Left lung (tissue), 10 donors: ENCODE results near the gene CCDC178. TPM values are rescaled to one million over a fixed set of nuclear protein-coding genes. Genes with fewer than 3 reads are reported as not detected.
"Not testable (repeated sequence)": the region's sequence is repeated elsewhere in the genome, so short reads cannot be mapped to it uniquely, and the experiment has no call there.

Source experiments
- ATAC-seq: fragments of 200-7000 bp; cut with Tn5 transposase; one replicate; pipeline ENCODE4 v1.9.1; 2020; ENCODE audit warnings: moderate library complexity
- DNase-seq, 4 donors: peaks; one replicate each; pipeline ENCODE4 v3.0.0-alpha.2; 2013 to 2020
- H3K27ac ChIP-seq, 2 donors: fragments of 200-600 bp; sonication (generic) in 1 of 2; one replicate each; pipeline versions ENCODE4 v1.5.0 to v1.8.0; 2020 to 2021
- H3K27me3 ChIP-seq, 2 donors: fragments of 200-600 bp; sonication (generic) in 1 of 2; one replicate each; pipeline versions ENCODE4 v1.5.0 to v1.8.0; 2020 to 2021
- H3K36me3 ChIP-seq, 2 donors: fragments of 200-600 bp; sonication (generic) in 1 of 2; one replicate each; pipeline versions ENCODE4 v1.5.0 to v1.8.0; 2020 to 2021
- H3K4me1 ChIP-seq, 2 donors: fragments of 200-600 bp; one replicate each; pipeline ENCODE4 v1.8.0; 2021
- H3K4me3 ChIP-seq, 2 donors: fragments of 200-600 bp; sonication (generic) in 1 of 2; one replicate each; pipeline versions ENCODE4 v1.5.0 to v1.8.0; 2020 to 2021; ENCODE audit warnings: mild to moderate bottlenecking in 1 of 2
- H3K9me3 ChIP-seq, 2 donors: fragments of 200-600 bp; sonication (generic) in 1 of 2; one replicate each; pipeline versions ENCODE4 v1.5.0 to v1.8.0; 2020 to 2021
- intact Hi-C, 2 donors: fragments of 100-400 bp; cut with DNase I; formaldehyde crosslinking; loops; one replicate each; pipeline versions ENCODE4 v1.11.2 to v1.14.2; 2022
- polyA plus RNA-seq, 6 donors: library from polyadenylated mRNA; unstranded; fragments of 120-200 nt; gene quantifications; one replicate each; pipeline ENCODE4 v1.2.1, GENCODE V29; 2013; ENCODE audit not compliant: insufficient read length in 6 of 6
- total RNA-seq, 2 donors: library from RNA; stranded (reverse); fragmentation: NEBNext Ultra II Directional; extraction: Animal tissue kit (Norgen Biotek cat#: 25700); gene quantifications; one replicate each; pipeline ENCODE4 v1.2.1, GENCODE V29; 2021
- TF ChIP-seq, protein P1 (sequence below), 2 donors: fragments of 200-600 bp; sonication (generic) in 1 of 2; IDR thresholded peaks; one replicate each; pipeline versions ENCODE4 v1.5.0 to v1.8.0; 2021; ENCODE audit warnings: antibody characterized with exemption in 2 of 2
- donor health status: DM: no; HTN: yes; CAD: no.
- donor health status: DM: no; HTN: no; CAD: no.

CCDC178 gene
- total and polyA plus RNA-seq, 8 donors, result 0.73 to 2.9 (median 2.2) TPM; not detected in 1

DNA sequence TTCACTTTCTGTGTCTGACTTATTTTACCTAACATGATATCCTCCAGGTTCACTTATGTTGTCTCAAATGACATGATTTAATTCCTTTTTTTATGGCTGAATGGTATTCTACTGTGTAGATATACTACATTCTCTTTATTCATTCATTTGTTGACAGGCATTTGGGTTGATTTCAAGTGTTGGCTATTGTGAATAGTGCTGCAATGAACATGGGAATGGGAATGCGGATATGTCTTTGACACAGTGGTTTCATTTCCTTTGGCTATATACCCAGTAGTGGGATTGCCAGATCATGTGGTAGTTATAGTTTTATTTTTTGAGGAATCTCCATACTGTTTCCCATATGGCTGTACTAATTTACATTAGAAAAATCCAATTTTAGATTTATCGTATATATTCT is 472.3 kb downstream of the CCDC178 start:
- no peaks in the 10 kb centered on the region for H3K9me3 ChIP-seq
- TF ChIP-seq, protein P1, sequence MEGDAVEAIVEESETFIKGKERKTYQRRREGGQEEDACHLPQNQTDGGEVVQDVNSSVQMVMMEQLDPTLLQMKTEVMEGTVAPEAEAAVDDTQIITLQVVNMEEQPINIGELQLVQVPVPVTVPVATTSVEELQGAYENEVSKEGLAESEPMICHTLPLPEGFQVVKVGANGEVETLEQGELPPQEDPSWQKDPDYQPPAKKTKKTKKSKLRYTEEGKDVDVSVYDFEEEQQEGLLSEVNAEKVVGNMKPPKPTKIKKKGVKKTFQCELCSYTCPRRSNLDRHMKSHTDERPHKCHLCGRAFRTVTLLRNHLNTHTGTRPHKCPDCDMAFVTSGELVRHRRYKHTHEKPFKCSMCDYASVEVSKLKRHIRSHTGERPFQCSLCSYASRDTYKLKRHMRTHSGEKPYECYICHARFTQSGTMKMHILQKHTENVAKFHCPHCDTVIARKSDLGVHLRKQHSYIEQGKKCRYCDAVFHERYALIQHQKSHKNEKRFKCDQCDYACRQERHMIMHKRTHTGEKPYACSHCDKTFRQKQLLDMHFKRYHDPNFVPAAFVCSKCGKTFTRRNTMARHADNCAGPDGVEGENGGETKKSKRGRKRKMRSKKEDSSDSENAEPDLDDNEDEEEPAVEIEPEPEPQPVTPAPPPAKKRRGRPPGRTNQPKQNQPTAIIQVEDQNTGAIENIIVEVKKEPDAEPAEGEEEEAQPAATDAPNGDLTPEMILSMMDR (IDR thresholded peaks at IDR 0.05), result no peak
- DNase-seq (no peak), ATAC-seq (no peak)
- no peak overlapping the region for H3K4me3 ChIP-seq
- no peaks in the 10 kb centered on the region for H3K27me3 ChIP-seq
- intact Hi-C loops, result no loop called here
- no peaks in the 10 kb centered on the region for H3K4me1 ChIP-seq
- no peak overlapping the region for H3K27ac ChIP-seq
- H3K36me3 ChIP-seq, result no peaks in the 10 kb centered on the region

DNA sequence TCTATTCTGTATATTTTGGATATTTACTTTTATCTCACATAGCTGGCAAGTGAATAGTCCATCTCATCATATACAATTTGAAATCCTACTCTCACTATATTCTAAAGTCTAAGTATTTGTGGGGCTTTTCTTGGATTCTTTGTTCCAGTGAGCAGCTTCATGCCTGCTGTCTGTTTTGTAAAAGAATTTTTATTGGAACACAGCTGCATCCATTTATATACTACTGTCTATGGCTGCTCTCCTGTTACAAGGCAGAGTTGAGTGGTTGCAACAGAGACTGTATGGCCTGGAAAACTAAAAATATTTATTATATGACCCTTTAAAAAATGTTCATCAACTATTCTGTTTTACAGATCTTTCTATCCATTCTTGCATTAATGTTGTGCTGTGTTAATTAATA is 474.4 kb downstream of the CCDC178 start:
- no peak overlapping the region for H3K4me3 ChIP-seq
- ATAC-seq, result no peak
- no peaks in the 10 kb centered on the region for H3K27me3 ChIP-seq
- intact Hi-C loops, result no loop called here
- DNase-seq, result no peak
- H3K4me1 ChIP-seq, result no peaks in the 10 kb centered on the region
- no peaks in the 10 kb centered on the region for H3K9me3 ChIP-seq
- H3K27ac ChIP-seq, result no peak overlapping the region
- H3K36me3 ChIP-seq, result no peaks in the 10 kb centered on the region
- TF ChIP-seq, protein P1 (IDR thresholded peaks at IDR 0.05), result no peak

DNA sequence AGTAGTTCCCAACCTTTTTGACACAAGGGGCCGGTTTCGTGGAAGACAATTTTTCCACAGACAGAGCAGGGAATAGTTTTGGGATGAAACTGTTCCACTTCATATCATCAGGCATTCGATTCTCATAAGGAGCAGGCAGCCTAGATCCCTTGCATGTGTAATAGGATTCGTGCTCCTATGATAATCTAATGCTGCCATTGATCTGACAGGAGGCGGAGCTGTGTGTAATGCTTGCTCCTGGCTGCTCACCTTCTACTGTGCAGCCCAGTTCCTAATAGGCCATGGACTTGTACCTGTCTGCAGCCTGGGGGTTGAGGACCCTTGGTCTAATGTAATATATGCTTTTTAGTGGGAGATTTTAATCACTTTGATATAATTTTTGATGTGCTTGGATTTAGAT is 479.0 kb downstream of the CCDC178 start:
- no peak overlapping the region for H3K4me3 ChIP-seq
- TF ChIP-seq, protein P1 (IDR thresholded peaks at IDR 0.05), result no peak
- no peak overlapping the region for H3K27ac ChIP-seq
- H3K4me1 ChIP-seq, result no peaks in the 10 kb centered on the region
- intact Hi-C loops, result no loop called here
- ATAC-seq, result no peak
- H3K27me3 ChIP-seq, result no peaks in the 10 kb centered on the region
- no peak for DNase-seq
- H3K36me3 ChIP-seq, result no peaks in the 10 kb centered on the region
- no peaks in the 10 kb centered on the region for H3K9me3 ChIP-seq

DNA sequence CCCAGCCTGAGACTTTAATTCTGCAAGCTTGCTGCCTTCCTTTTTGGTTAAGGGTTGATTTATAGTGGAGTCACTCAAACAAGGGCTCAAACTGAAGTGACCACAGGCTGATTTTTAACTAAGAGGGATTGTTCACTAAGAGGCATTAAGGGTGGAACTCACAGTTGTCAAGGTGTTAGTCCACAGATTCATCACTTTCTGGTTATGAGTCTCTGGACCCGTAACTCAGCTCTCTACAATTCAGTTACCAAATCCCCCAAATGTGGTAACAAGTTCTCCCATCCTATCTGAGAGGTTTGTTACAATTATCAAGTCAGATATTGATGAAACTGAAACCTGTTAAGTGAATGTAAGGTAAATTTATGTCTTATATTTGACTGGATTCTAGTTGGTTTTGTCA is 481.8 kb downstream of the CCDC178 start:
- intact Hi-C loops, result no loop called here
- no peaks in the 10 kb centered on the region for H3K4me1 ChIP-seq
- TF ChIP-seq, protein P1 (IDR thresholded peaks at IDR 0.05), result no peak
- ATAC-seq (no peak), DNase-seq (no peak)
- no peaks in the 10 kb centered on the region for H3K27me3 ChIP-seq
- no peaks in the 10 kb centered on the region for H3K9me3 ChIP-seq
- no peak overlapping the region for H3K27ac ChIP-seq
- H3K4me3 ChIP-seq, result no peak overlapping the region
- H3K36me3 ChIP-seq, result no peaks in the 10 kb centered on the region

DNA sequence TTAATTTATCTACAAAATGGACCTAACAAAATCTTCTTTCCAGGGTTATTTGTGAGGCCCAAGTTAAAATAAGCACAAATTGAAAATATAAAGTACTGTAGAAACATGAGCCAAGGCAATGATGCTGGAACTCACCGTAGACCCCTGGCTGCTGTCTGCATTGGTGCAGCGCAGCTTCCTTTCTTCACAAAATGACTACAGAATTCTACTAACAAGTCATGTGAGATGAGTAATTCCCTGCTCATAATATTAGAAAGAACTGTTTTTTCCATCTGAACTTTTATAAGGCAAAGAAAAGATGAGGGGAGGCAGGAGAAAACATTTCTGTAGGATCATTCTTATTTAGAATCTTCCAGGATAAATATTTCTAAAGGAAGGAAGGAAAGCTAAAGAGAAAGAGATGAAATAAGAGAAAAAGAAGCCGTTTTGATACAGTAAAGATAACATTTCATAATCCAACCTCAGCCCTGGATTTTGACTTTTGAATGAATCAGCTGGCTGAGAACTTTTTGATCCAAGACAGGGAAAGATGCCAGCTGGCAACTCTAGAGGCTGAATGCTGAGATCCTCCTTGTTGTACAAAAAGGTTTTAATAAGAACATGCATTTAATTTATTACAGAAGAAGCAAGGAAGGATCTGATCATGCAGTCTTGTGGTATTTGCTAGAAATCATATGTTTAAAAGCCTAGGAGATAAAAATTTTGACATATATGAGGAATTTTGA is 483.8 kb downstream of the CCDC178 start:
- peak in 2 of 4 donors; percentile 22 to 44 for DNase-seq
- H3K9me3 ChIP-seq, result peaks cover 0 to 6% of the 10 kb centered on the region in 2 donors
- H3K27ac ChIP-seq, result no peak overlapping the region
- TF ChIP-seq, protein P1 (IDR thresholded peaks at IDR 0.05), result no peak
- H3K36me3 ChIP-seq, result no peaks in the 10 kb centered on the region
- H3K4me3 ChIP-seq, result no peak overlapping the region
- intact Hi-C loops, result no loop called here
- H3K4me1 ChIP-seq, result no peaks in the 10 kb centered on the region
- H3K27me3 ChIP-seq, result no peaks in the 10 kb centered on the region
- ATAC-seq, result no peak

DNA sequence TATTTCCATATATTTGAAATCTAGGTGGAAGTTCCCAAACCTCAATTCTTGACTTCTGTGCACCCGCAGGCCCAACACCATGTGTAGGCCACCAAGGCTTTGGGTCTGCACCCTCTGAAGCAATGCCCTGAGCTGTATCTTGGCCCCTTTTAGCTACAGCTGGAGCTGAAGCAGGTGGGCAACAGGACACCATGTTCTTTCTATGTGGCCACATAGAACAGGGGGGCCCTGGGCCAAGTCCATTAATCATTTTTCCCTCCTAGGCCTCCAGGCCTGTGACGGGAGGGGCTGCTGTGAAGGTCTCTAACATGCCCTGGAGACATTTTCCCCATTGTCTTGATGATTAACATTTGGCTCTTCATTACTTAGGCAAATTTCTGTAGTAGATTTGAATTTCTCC is 488.2 kb downstream of the CCDC178 start:
- H3K4me3 ChIP-seq, H3K27me3 ChIP-seq, H3K4me1 ChIP-seq, ATAC-seq, DNase-seq, H3K9me3 ChIP-seq, H3K27ac ChIP-seq, H3K36me3 ChIP-seq, intact Hi-C loops: not testable (repeated sequence)
